ENCODE data around the gene GLI2.

DNA sequence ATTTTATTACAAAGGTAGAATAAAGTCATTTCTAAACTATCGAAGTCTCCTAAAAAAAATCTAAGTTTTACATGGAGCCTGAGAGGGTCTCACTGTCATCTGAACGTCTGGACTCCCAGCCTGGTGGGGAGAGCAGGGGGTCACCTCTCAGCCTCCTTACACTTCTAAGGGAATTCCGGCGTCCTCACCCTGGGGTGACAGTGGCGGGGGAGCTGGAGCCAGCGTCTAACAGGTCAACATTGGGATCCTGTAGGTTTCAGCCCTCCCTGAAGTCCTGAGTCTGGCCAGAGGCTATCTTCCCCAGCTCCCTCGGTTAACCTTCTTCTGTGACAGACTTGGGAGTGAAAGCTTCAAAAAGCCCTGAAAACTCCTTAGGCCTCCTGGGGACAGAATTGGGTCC lies 34.6 kb upstream of the GLI2 start:
- TF ChIP-seq, protein P1, sequence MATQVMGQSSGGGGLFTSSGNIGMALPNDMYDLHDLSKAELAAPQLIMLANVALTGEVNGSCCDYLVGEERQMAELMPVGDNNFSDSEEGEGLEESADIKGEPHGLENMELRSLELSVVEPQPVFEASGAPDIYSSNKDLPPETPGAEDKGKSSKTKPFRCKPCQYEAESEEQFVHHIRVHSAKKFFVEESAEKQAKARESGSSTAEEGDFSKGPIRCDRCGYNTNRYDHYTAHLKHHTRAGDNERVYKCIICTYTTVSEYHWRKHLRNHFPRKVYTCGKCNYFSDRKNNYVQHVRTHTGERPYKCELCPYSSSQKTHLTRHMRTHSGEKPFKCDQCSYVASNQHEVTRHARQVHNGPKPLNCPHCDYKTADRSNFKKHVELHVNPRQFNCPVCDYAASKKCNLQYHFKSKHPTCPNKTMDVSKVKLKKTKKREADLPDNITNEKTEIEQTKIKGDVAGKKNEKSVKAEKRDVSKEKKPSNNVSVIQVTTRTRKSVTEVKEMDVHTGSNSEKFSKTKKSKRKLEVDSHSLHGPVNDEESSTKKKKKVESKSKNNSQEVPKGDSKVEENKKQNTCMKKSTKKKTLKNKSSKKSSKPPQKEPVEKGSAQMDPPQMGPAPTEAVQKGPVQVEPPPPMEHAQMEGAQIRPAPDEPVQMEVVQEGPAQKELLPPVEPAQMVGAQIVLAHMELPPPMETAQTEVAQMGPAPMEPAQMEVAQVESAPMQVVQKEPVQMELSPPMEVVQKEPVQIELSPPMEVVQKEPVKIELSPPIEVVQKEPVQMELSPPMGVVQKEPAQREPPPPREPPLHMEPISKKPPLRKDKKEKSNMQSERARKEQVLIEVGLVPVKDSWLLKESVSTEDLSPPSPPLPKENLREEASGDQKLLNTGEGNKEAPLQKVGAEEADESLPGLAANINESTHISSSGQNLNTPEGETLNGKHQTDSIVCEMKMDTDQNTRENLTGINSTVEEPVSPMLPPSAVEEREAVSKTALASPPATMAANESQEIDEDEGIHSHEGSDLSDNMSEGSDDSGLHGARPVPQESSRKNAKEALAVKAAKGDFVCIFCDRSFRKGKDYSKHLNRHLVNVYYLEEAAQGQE (IDR thresholded peaks at IDR 0.05; ENCODE audit: low read depth), result no peak
- TF ChIP-seq RAD21 (IDR thresholded peaks at IDR 0.05; ENCODE audit: low read depth) (no peak), EP300 (IDR thresholded peaks at IDR 0.05; ENCODE audit: borderline replicate concordance) (no peak), TCF12 (IDR thresholded peaks at IDR 0.05; ENCODE audit: low read depth) (no peak), TAF1 (IDR thresholded peaks at IDR 0.05; ENCODE audit: low read depth) (no peak), TEAD4 (IDR thresholded peaks at IDR 0.05) (no peak), ZBTB7A (IDR thresholded peaks at IDR 0.05; ENCODE audit: low read depth) (no peak), CREB1 (IDR thresholded peaks at IDR 0.05; ENCODE audit: low read depth) (no peak), YY1 (IDR thresholded peaks at IDR 0.05; ENCODE audit: low read depth) (no peak), NFIC (IDR thresholded peaks at IDR 0.05) (no peak), EGR1 (IDR thresholded peaks at IDR 0.05) (no peak), CEBPB (IDR thresholded peaks at IDR 0.05) (no peak)
- TF ChIP-seq, protein P2, sequence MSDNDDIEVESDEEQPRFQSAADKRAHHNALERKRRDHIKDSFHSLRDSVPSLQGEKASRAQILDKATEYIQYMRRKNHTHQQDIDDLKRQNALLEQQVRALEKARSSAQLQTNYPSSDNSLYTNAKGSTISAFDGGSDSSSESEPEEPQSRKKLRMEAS (IDR thresholded peaks at IDR 0.05), result no peak
